ENCODE results near the gene GRID1.

GRID1 gene

DNA sequence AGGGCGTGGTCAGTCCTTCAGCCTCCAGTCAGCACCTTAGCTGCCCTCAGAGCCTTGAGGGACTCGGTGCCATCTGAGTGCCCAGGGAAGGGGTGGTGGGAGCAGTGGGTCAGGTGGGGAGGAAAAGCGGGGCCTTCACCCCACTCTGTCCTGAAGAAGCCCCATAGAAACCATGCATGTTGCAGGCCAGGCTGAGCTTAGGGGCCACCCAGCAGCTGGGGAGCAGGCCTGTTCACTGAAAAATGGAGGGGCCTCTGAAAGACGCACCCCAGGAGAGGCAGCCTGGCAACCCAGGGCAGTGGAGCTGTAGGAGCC lies 144.3 kb downstream of the GRID1 start:
- Histone ChIP-seq H3K36me3 (replicated peaks; ENCODE audit: insufficient read depth, low read length) (no peaks in the 10 kb centered on the region), H4K20me1 (ENCODE audit: insufficient read depth, low read length) (no peaks in the 10 kb centered on the region), H3K27me3 (replicated peaks; ENCODE audit: insufficient read depth, low read length) (no peaks in the 10 kb centered on the region), H3K9me3 (replicated peaks; ENCODE audit: insufficient read depth, low read length) (no peaks in the 10 kb centered on the region), H3K4me3 (ENCODE audit: low read length) (no peak overlapping the region), H3K4me1 (ENCODE audit: low read length) (no peaks in the 10 kb centered on the region), H3K27ac (ENCODE audit: low read length) (no peak overlapping the region), H3K79me2 (ENCODE audit: low read length) (no peaks in the 10 kb centered on the region), H3K4me2 (ENCODE audit: low read depth, low read length) (no peak overlapping the region), H3K9me2 (replicated peaks; ENCODE audit: insufficient read depth, low read length) (no peaks in the 10 kb centered on the region), H3F3A (ENCODE audit: insufficient read depth, low read length) (no peaks in the 10 kb centered on the region), H3K9ac (ENCODE audit: low read length) (no peak overlapping the region), H2AFZ (ENCODE audit: low read length) (no peak overlapping the region)
- no peak for DNase-seq
- TF ChIP-seq, protein P1, sequence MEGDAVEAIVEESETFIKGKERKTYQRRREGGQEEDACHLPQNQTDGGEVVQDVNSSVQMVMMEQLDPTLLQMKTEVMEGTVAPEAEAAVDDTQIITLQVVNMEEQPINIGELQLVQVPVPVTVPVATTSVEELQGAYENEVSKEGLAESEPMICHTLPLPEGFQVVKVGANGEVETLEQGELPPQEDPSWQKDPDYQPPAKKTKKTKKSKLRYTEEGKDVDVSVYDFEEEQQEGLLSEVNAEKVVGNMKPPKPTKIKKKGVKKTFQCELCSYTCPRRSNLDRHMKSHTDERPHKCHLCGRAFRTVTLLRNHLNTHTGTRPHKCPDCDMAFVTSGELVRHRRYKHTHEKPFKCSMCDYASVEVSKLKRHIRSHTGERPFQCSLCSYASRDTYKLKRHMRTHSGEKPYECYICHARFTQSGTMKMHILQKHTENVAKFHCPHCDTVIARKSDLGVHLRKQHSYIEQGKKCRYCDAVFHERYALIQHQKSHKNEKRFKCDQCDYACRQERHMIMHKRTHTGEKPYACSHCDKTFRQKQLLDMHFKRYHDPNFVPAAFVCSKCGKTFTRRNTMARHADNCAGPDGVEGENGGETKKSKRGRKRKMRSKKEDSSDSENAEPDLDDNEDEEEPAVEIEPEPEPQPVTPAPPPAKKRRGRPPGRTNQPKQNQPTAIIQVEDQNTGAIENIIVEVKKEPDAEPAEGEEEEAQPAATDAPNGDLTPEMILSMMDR (IDR thresholded peaks at IDR 0.05; ENCODE audit: low read length): no peak
- TF ChIP-seq EZH2 (optimal IDR thresholded peaks at IDR 0.05; ENCODE audit: low read depth, low read length) (no peak), EZH2phosphoT487 (IDR thresholded peaks at IDR 0.05; ENCODE audit: low read length) (no peak)

GRCh38 chr10:86221442-86222335 lies 144.9 kb downstream of the GRID1 start:
- Histone ChIP-seq H3K9me3 (replicated peaks; ENCODE audit: insufficient read depth, low read length) (no peaks in the 10 kb centered on the region), H3K36me3 (replicated peaks; ENCODE audit: insufficient read depth, low read length) (no peaks in the 10 kb centered on the region), H4K20me1 (ENCODE audit: insufficient read depth, low read length) (no peaks in the 10 kb centered on the region), H3K9me2 (replicated peaks; ENCODE audit: insufficient read depth, low read length) (no peaks in the 10 kb centered on the region), H3K4me2 (ENCODE audit: low read depth, low read length) (no peak overlapping the region), H3K4me1 (ENCODE audit: low read length) (no peaks in the 10 kb centered on the region), H3K79me2 (ENCODE audit: low read length) (no peaks in the 10 kb centered on the region), H3K9ac (ENCODE audit: low read length) (no peak overlapping the region), H3K27me3 (replicated peaks; ENCODE audit: insufficient read depth, low read length) (no peaks in the 10 kb centered on the region), H2AFZ (ENCODE audit: low read length) (no peak overlapping the region), H3F3A (ENCODE audit: insufficient read depth, low read length) (no peaks in the 10 kb centered on the region), H3K27ac (ENCODE audit: low read length) (no peak overlapping the region), H3K4me3 (ENCODE audit: low read length) (no peak overlapping the region)
- TF ChIP-seq EZH2 (optimal IDR thresholded peaks at IDR 0.05; ENCODE audit: low read depth, low read length) (no peak), EZH2phosphoT487 (IDR thresholded peaks at IDR 0.05; ENCODE audit: low read length) (no peak)
- TF ChIP-seq, protein P1 (IDR thresholded peaks at IDR 0.05; ENCODE audit: low read length): no peak
- no peak for DNase-seq

GRCh38 chr10:86220626-86221025 lies 146.0 kb downstream of the GRID1 start:
- H3K36me3 ChIP-seq (replicated peaks; ENCODE audit: insufficient read depth, low read length): no peaks in the 10 kb centered on the region
- H3K9me2 ChIP-seq (replicated peaks; ENCODE audit: insufficient read depth, low read length): no peaks in the 10 kb centered on the region
- H2AFZ ChIP-seq (ENCODE audit: low read length): no peak overlapping the region

More at GRCh38 chr10:86220626-86221025, 146.0 kb downstream of the GRID1 start:
- Histone ChIP-seq H3K79me2 (ENCODE audit: low read length) (no peaks in the 10 kb centered on the region), H3K9me3 (replicated peaks; ENCODE audit: insufficient read depth, low read length) (no peaks in the 10 kb centered on the region), H3K4me2 (ENCODE audit: low read depth, low read length) (no peak overlapping the region), H3K9ac (ENCODE audit: low read length) (no peak overlapping the region), H4K20me1 (ENCODE audit: insufficient read depth, low read length) (no peaks in the 10 kb centered on the region), H3K4me3 (ENCODE audit: low read length) (no peak overlapping the region), H3K4me1 (ENCODE audit: low read length) (no peaks in the 10 kb centered on the region), H3K27ac (ENCODE audit: low read length) (no peak overlapping the region), H3F3A (ENCODE audit: insufficient read depth, low read length) (no peaks in the 10 kb centered on the region), H3K27me3 (replicated peaks; ENCODE audit: insufficient read depth, low read length) (no peaks in the 10 kb centered on the region)
- DNase-seq: no peak
- TF ChIP-seq EZH2 (optimal IDR thresholded peaks at IDR 0.05; ENCODE audit: low read depth, low read length) (no peak), EZH2phosphoT487 (IDR thresholded peaks at IDR 0.05; ENCODE audit: low read length) (no peak)
- TF ChIP-seq, protein P1 (IDR thresholded peaks at IDR 0.05; ENCODE audit: low read length): no peak
